K562 (cell line): ENCODE measurements around the gene PLEKHF1. TPM values are rescaled to one million over a fixed set of nuclear protein-coding genes. Genes with fewer than 3 reads are reported as not detected.
A peak's percentile ranks its signal among the peaks of the same experiment; 100 is the strongest.

Experiments used
- GABPA ChIP-seq: fragments of 200-800 bp; sonication (Bioruptor generic); conservative IDR thresholded peaks from 2 replicates; pipeline ENCODE4 v1.6.1; 2016; ENCODE audit warnings: low read depth, missing genetic modification characterization, missing compliant biosample characterization
- ID3 ChIP-seq, 2 experiments: fragments of 250-450 bp in 1 of 2; fragments of 450-650 bp in 1 of 2; sonication (Bioruptor Pico) in 1 of 2; IDR thresholded peaks; 2 replicates each; pipeline versions ENCODE4 v1.6.1 to v1.8.0; 2016 to 2021; ENCODE audit warnings: mild to moderate bottlenecking in 2 of 2, moderate library complexity in 2 of 2, missing compliant biosample characterization in 1 of 2, missing genetic modification characterization in 1 of 2
- PBX2 ChIP-seq, 2 experiments: IDR thresholded peaks in 1 of 2; conservative IDR thresholded peaks in 1 of 2; 2 replicates each; pipeline ENCODE4 v1.6.1; 2016; ENCODE audit warnings: low read depth in 2 of 2, mild to moderate bottlenecking in 1 of 2, missing compliant biosample characterization in 1 of 2, missing genetic modification characterization in 1 of 2, moderate library complexity in 1 of 2
- PYGO2 ChIP-seq: fragments of 450-650 bp; IDR thresholded peaks from 2 replicates; pipeline ENCODE4 v1.6.1; 2016; ENCODE audit warnings: mild to moderate bottlenecking, missing genetic modification characterization, moderate library complexity, missing compliant biosample characterization
- STAT5A ChIP-seq: IDR thresholded peaks from 2 replicates; pipeline ENCODE4 v1.6.1; 2012; ENCODE audit warnings: low read length, inconsistent platforms, borderline replicate concordance
- ZBTB34 ChIP-seq: fragments of 250-450 bp; sonication (Bioruptor Pico); IDR thresholded peaks from 2 replicates; pipeline ENCODE4 v1.8.0; 2021; ENCODE audit warnings: mild to moderate bottlenecking, moderate library complexity
- ZBTB9 ChIP-seq: fragments of 450-650 bp; formaldehyde crosslinking; IDR thresholded peaks from 2 replicates; pipeline ENCODE4 v1.4.0; 2020; ENCODE audit warnings: mild to moderate bottlenecking, moderate library complexity
- ZNF175 ChIP-seq: fragments of 200-800 bp; sonication (Bioruptor generic); IDR thresholded peaks from 2 replicates; pipeline ENCODE4 v1.6.1; 2016; ENCODE audit warnings: low read depth, mild to moderate bottlenecking, missing genetic modification characterization, missing compliant biosample characterization
- ZNF197 ChIP-seq: fragments of 200-800 bp; sonication (Bioruptor generic); IDR thresholded peaks from 2 replicates; pipeline ENCODE4 v1.6.1; 2016; ENCODE audit warnings: low read depth, missing genetic modification characterization, missing compliant biosample characterization
- ZNF449 ChIP-seq: fragments of 250-450 bp; sonication (Bioruptor Pico); IDR thresholded peaks from 2 replicates; pipeline ENCODE4 v1.8.0; 2022; ENCODE audit warnings: moderate library complexity, mild to moderate bottlenecking, inconsistent platforms
- ZNF583 ChIP-seq: fragments of 250-450 bp; sonication (Bioruptor Pico); IDR thresholded peaks from 2 replicates; pipeline ENCODE4 v1.4.0; 2020
- ZNF589 ChIP-seq: fragments of 200-800 bp; sonication (Bioruptor generic); IDR thresholded peaks from 2 replicates; pipeline ENCODE4 v1.6.1; 2016; ENCODE audit warnings: low read depth, missing genetic modification characterization, missing compliant biosample characterization
- ZNF592 ChIP-seq: fragments of 450-650 bp; IDR thresholded peaks from 2 replicates; pipeline ENCODE4 v1.6.1; 2017; ENCODE audit warnings: antibody characterized with exemption, mild to moderate bottlenecking
- polyA plus RNA-seq, 8 experiments: library from polyadenylated mRNA; depleted of rRNA in 4 of 8; stranded (reverse) in 5 of 8; unstranded in 3 of 8; fragments of >200 nt; fragmentation: Nextera tagmentation in 2 of 8; fragmentation: Illumina TruSeq in 1 of 8; extraction: Ambion mirVana in 2 of 8; extraction: Trizol in 1 of 8; gene quantifications; 2 replicates each; pipeline versions ENCODE4 v1.2.1 to v1.2.3, GENCODE V29; 2011 to 2014; ENCODE audit warnings: inconsistent platforms in 1 of 8, missing spikeins in 1 of 8
- total RNA-seq, 7 experiments: library from RNA; depleted of rRNA in 6 of 7; stranded (reverse); fragments of >200 nt in 6 of 7; fragmentation: Illumina TruSeq in 2 of 7; extraction: Trizol in 2 of 7; gene quantifications; 2 replicates each; pipeline versions ENCODE4 v1.2.1 to v1.2.3, GENCODE V29; 2011 to 2021; ENCODE audit warnings: low replicate concordance in 1 of 7

The PLEKHF1 gene
- total and polyA plus RNA-seq, 9 of the 15 experiments (the other 6 are each of a cell fraction or from before 2014, with no cell fraction given) = 0.07 to 13.4 (median 3.9) TPM; not detected in 1

GRCh38 chr19:29643361-29643935 lies 21.8 kb upstream of the PLEKHF1 start (continued):
- no peak for TF ChIP-seq GABPA (tag)
- no peak for TF ChIP-seq ZBTB34 (CRISPR knock-in tag)
- TF ChIP-seq STAT5A = no peak
- TF ChIP-seq ZNF589 (CRISPR knock-in tag) = 0 out of 2 replicates have a peak, but pooled peaks have one; percentile 41
- TF ChIP-seq ZNF583 (CRISPR knock-in tag) = peak; percentile 86
- no peak for TF ChIP-seq ID3 (CRISPR knock-in tag; IDR thresholded peaks at IDR 0.05)
- peak; percentile 84 for TF ChIP-seq ID3 (tag; IDR thresholded peaks at IDR 0.05)
- TF ChIP-seq ZNF197 (CRISPR knock-in tag) = peak; percentile 48; the same call in 1 of the 2 replicates
- TF ChIP-seq PBX2 (CRISPR knock-in tag; IDR thresholded peaks at IDR 0.05; ENCODE audit: low read depth) = no peak
- 0 out of 2 replicates have a peak, but pooled peaks have one; percentile 11 for TF ChIP-seq PBX2 (tag; conservative IDR thresholded peaks at IDR 0.05; ENCODE audit: low read depth)
- TF ChIP-seq PYGO2 = peak; percentile 78
- peak; percentile 70; the same call in 1 of the 2 replicates for TF ChIP-seq ZNF175 (CRISPR knock-in tag)
- TF ChIP-seq ZNF449 (CRISPR knock-in tag) = peak; percentile 84
- peak; percentile 84 for TF ChIP-seq ZNF592
- 0 out of 2 replicates have a peak, but pooled peaks have one; percentile 49 for TF ChIP-seq ZBTB9
